Measurements from ENCODE around the gene RIMBP2.

Gene RIMBP2

GRCh38 chr12:130484221-130484620, 231.9 kb downstream of the RIMBP2 start:
- ChIA-PET CTCF (no interaction called here), POLR2A (no interaction called here)
- Histone ChIP-seq H3K36me3 (ENCODE audit: control insufficient read depth in 2 of 2, insufficient read depth in 1 of 2, low read length in 2 of 2) (no peaks in the 10 kb centered on the region), H3K4me1 (ENCODE audit: control insufficient read depth, insufficient read depth, low read length) (no peaks in the 10 kb centered on the region), H3K4me3 (ENCODE audit: low read depth, low read length) (no peak overlapping the region), H3K27ac (ENCODE audit: extremely low read depth, low read depth, low read length) (no peak overlapping the region), H3K9me3 (ENCODE audit: control insufficient read depth, insufficient read depth, low read depth, low read length) (no peaks in the 10 kb centered on the region)
- TF ChIP-seq ZNF223 (tag by site-specific recombination; IDR thresholded peaks at IDR 0.05): no peak
- TF ChIP-seq, protein P1, sequence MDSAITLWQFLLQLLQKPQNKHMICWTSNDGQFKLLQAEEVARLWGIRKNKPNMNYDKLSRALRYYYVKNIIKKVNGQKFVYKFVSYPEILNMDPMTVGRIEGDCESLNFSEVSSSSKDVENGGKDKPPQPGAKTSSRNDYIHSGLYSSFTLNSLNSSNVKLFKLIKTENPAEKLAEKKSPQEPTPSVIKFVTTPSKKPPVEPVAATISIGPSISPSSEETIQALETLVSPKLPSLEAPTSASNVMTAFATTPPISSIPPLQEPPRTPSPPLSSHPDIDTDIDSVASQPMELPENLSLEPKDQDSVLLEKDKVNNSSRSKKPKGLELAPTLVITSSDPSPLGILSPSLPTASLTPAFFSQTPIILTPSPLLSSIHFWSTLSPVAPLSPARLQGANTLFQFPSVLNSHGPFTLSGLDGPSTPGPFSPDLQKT (IDR thresholded peaks at IDR 0.05; ENCODE audit: borderline replicate concordance, low read depth, low read length): no peak
- TF ChIP-seq ZNF561 (tag by site-specific recombination; IDR thresholded peaks at IDR 0.05; ENCODE audit: borderline replicate concordance): no peak
- no peak for TF ChIP-seq ZNF776 (tag by site-specific recombination; IDR thresholded peaks at IDR 0.05; ENCODE audit: borderline replicate concordance)
- TF ChIP-seq ZNF639 (tag by site-specific recombination; IDR thresholded peaks at IDR 0.05): no peak
- TF ChIP-seq BCL6B (tag by site-specific recombination; IDR thresholded peaks at IDR 0.05): no peak
- TF ChIP-seq ZNF596 (tag by site-specific recombination; IDR thresholded peaks at IDR 0.05): no peak
- no peak for TF ChIP-seq ZNF600 (tag by site-specific recombination; IDR thresholded peaks at IDR 0.05)
- TF ChIP-seq ZNF768 (tag by site-specific recombination; IDR thresholded peaks at IDR 0.05): no peak
- TF ChIP-seq SALL2 (tag by site-specific recombination; IDR thresholded peaks at IDR 0.05; ENCODE audit: borderline replicate concordance): no peak
- TF ChIP-seq ZNF544 (tag by site-specific recombination; IDR thresholded peaks at IDR 0.05): no peak
- no peak for TF ChIP-seq PRDM1 (tag by site-specific recombination; IDR thresholded peaks at IDR 0.05)
- no peak for TF ChIP-seq ZNF571 (tag by site-specific recombination; IDR thresholded peaks at IDR 0.05)
- TF ChIP-seq, protein P2, sequence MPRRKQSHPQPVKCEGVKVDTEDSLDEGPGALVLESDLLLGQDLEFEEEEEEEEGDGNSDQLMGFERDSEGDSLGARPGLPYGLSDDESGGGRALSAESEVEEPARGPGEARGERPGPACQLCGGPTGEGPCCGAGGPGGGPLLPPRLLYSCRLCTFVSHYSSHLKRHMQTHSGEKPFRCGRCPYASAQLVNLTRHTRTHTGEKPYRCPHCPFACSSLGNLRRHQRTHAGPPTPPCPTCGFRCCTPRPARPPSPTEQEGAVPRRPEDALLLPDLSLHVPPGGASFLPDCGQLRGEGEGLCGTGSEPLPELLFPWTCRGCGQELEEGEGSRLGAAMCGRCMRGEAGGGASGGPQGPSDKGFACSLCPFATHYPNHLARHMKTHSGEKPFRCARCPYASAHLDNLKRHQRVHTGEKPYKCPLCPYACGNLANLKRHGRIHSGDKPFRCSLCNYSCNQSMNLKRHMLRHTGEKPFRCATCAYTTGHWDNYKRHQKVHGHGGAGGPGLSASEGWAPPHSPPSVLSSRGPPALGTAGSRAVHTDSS (tag by site-specific recombination; IDR thresholded peaks at IDR 0.05): no peak
- TF ChIP-seq OSR2 (tag by site-specific recombination; IDR thresholded peaks at IDR 0.05): no peak
- no peak for TF ChIP-seq ZNF76 (tag by site-specific recombination; IDR thresholded peaks at IDR 0.05; ENCODE audit: borderline replicate concordance, low read depth)
- TF ChIP-seq ZBTB8A (tag by site-specific recombination; IDR thresholded peaks at IDR 0.05): no peak
- TF ChIP-seq, protein P3, sequence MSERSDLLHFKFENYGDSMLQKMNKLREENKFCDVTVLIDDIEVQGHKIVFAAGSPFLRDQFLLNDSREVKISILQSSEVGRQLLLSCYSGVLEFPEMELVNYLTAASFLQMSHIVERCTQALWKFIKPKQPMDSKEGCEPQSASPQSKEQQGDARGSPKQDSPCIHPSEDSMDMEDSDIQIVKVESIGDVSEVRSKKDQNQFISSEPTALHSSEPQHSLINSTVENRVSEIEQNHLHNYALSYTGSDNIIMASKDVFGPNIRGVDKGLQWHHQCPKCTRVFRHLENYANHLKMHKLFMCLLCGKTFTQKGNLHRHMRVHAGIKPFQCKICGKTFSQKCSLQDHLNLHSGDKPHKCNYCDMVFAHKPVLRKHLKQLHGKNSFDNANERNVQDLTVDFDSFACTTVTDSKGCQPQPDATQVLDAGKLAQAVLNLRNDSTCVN (tag by site-specific recombination; optimal IDR thresholded peaks at IDR 0.05): no peak

- H3K27ac ChIP-seq (ENCODE audit: extremely low read depth, low read depth, low read length): no peak overlapping the region
- H3K9me3 ChIP-seq (ENCODE audit: control insufficient read depth, insufficient read depth, low read depth, low read length): no peaks in the 10 kb centered on the region
- no peak overlapping the region for H3K4me3 ChIP-seq (ENCODE audit: low read depth, low read length)
- H3K4me1 ChIP-seq (ENCODE audit: control insufficient read depth, insufficient read depth, low read length): no peaks in the 10 kb centered on the region
- POLR2A ChIA-PET: no interaction called here
- no peaks in the 10 kb centered on the region for H3K36me3 ChIP-seq (ENCODE audit: control insufficient read depth in 2 of 2, insufficient read depth in 1 of 2, low read length in 2 of 2)
- CTCF ChIA-PET: no interaction called here
- TF ChIP-seq TSHZ1 (tag by site-specific recombination; IDR thresholded peaks at IDR 0.05; ENCODE audit: borderline replicate concordance) (no peak), ZNF423 (tag by site-specific recombination; IDR thresholded peaks at IDR 0.05) (no peak), MZF1 (tag by site-specific recombination; IDR thresholded peaks at IDR 0.05; ENCODE audit: borderline replicate concordance) (no peak)
- TF ChIP-seq, protein P3 (tag by site-specific recombination; optimal IDR thresholded peaks at IDR 0.05): no peak
Observed at GRCh38 chr12:130483616-130484180, 232.4 kb downstream of the RIMBP2 start.

Data from HEK293 (cell line).